Measurements from ENCODE around the gene SLC7A6. TPM values are rescaled to one million over a fixed set of nuclear protein-coding genes. Genes with fewer than 3 reads are reported as not detected.

SLC7A6 gene
- total and polyA plus RNA-seq, 2 experiments from 2014 or later, result 20.5 to 29.7 TPM

DNA sequence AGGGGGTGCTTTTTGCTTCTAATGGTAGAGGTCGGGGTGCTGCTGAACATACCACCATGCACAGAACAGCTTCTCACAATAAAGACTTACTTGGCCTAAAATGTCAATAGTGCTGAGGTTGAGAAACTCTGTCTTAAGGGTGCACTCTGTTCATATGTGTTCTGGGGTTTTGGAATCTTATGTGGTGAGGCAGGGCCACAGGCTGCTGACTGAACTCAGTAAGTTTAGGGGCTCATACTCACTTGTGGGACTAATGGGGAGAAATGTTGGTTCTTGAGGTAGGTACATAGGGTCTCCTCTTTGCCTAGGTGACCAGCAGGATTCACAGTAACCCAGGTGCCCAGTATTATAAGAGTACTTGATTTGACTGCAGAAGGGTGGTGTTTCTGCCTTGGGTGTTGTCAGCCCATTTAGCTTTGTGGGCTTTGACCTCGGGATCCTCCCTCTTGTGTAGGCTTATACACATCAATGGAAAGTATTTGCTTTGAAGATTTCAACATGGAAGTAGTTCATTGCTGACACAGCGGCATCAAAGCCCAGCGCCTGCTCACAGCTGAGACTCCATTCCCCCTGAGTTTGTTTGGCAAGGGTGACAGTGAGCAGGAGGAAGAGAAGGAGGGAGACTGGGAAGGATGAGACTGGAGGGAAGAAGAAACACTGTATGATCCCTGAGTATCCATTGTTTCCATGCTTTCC lies 17.2 kb downstream of the SLC7A6 start:
- Histone ChIP-seq H3K4me1 (ENCODE audit: insufficient read depth) (no peaks in the 10 kb centered on the region), H4K20me1 (ENCODE audit: insufficient read depth, poor library complexity, severe bottlenecking) (no peaks in the 10 kb centered on the region), H3K4me2 (no peak overlapping the region), H3K4me3 (no peak overlapping the region), H3K9me2 (replicated peaks; ENCODE audit: insufficient read depth) (no peaks in the 10 kb centered on the region), H2AFZ (no peak overlapping the region), H3K9me3 (ENCODE audit: low read depth) (no peaks in the 10 kb centered on the region), H3K27me3 (no peaks in the 10 kb centered on the region), H3K27ac (no peak overlapping the region), H3K36me3 (replicated peaks; ENCODE audit: insufficient read depth, low read depth) (no peaks in the 10 kb centered on the region), H3K79me2 (peaks cover 21% of the 10 kb centered on the region)
- 80% methylated on average over 4 of the region's 4 CpGs for WGBS (ENCODE audit: low lambda C conversion rate, missing lambda C conversion rate)
- DNase-seq (ENCODE audit: low spot score), result no peak
- TF ChIP-seq EZH2 (IDR thresholded peaks at IDR 0.05; ENCODE audit: borderline replicate concordance), result no peak
- TF ChIP-seq, protein P1, sequence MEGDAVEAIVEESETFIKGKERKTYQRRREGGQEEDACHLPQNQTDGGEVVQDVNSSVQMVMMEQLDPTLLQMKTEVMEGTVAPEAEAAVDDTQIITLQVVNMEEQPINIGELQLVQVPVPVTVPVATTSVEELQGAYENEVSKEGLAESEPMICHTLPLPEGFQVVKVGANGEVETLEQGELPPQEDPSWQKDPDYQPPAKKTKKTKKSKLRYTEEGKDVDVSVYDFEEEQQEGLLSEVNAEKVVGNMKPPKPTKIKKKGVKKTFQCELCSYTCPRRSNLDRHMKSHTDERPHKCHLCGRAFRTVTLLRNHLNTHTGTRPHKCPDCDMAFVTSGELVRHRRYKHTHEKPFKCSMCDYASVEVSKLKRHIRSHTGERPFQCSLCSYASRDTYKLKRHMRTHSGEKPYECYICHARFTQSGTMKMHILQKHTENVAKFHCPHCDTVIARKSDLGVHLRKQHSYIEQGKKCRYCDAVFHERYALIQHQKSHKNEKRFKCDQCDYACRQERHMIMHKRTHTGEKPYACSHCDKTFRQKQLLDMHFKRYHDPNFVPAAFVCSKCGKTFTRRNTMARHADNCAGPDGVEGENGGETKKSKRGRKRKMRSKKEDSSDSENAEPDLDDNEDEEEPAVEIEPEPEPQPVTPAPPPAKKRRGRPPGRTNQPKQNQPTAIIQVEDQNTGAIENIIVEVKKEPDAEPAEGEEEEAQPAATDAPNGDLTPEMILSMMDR (IDR thresholded peaks at IDR 0.05; ENCODE audit: poor library complexity), result no peak
- TF ChIP-seq EZH2phosphoT487 (IDR thresholded peaks at IDR 0.05; ENCODE audit: low read depth, severe bottlenecking, unreplicated experiment), result no peak

DNA sequence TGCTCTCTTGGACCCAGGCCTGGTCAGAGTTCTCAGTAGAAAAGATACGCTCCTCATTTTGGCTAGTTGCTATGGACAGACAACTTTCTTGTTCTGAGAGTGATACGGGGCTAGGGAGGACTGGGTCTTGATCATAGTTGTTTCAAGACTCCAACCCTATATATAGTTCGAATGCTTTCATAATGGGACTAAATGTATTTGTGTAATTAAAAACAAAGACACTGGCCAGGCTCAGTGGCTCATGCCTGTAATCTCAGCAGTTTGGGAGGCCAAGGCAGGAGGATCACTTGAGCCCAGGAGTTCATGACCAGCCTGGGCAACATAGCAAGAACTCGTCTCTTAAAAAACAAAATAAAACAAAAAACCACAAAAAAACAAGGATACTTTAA lies 17.7 kb downstream of the SLC7A6 start:
- H3K4me3 ChIP-seq, result no peak overlapping the region
- H3K4me1 ChIP-seq (ENCODE audit: insufficient read depth), result no peaks in the 10 kb centered on the region
- H3K4me2 ChIP-seq, result no peak overlapping the region
- H2AFZ ChIP-seq, result no peak overlapping the region
- H3K79me2 ChIP-seq, result peaks cover 23% of the 10 kb centered on the region
- 94% methylated on average over 4 of the region's 4 CpGs for WGBS (ENCODE audit: low lambda C conversion rate, missing lambda C conversion rate)
- H3K9me3 ChIP-seq (ENCODE audit: low read depth), result no peaks in the 10 kb centered on the region
- TF ChIP-seq, protein P1 (IDR thresholded peaks at IDR 0.05; ENCODE audit: poor library complexity), result no peak
- TF ChIP-seq EZH2 (IDR thresholded peaks at IDR 0.05; ENCODE audit: borderline replicate concordance), result no peak
- TF ChIP-seq EZH2phosphoT487 (IDR thresholded peaks at IDR 0.05; ENCODE audit: low read depth, severe bottlenecking, unreplicated experiment), result no peak
- no peaks in the 10 kb centered on the region for H3K27me3 ChIP-seq
- no peak for DNase-seq (ENCODE audit: low spot score)
- H3K9me2 ChIP-seq (replicated peaks; ENCODE audit: insufficient read depth), result no peaks in the 10 kb centered on the region
- no peaks in the 10 kb centered on the region for H4K20me1 ChIP-seq (ENCODE audit: insufficient read depth, poor library complexity, severe bottlenecking)
- H3K36me3 ChIP-seq (replicated peaks; ENCODE audit: insufficient read depth, low read depth), result no peaks in the 10 kb centered on the region
- H3K27ac ChIP-seq, result no peak overlapping the region

DNA sequence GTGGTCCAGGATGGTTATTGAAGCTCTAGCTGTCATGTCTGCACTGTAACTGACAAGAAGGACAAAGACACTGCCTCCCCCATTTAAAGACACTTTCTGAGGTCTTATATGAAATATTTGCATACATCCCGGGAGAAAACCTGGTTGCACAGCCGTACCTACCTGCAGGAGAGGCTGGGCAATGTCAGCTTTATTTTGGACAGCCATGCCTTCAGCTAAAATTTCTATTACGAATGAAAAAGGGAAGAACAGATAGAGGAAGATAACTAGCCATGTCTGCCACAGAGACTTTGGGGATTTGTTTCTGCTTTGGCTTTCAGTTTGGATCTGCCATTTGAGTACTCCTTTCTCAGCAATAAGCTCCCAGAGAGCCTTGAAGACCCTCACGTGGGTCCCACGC lies 19.0 kb downstream of the SLC7A6 start:
- no peaks in the 10 kb centered on the region for H3K9me2 ChIP-seq (replicated peaks; ENCODE audit: insufficient read depth)
- 81% methylated on average over 5 of the region's 5 CpGs for WGBS (ENCODE audit: low lambda C conversion rate, missing lambda C conversion rate)
- no peaks in the 10 kb centered on the region for H4K20me1 ChIP-seq (ENCODE audit: insufficient read depth, poor library complexity, severe bottlenecking)
- H3K9me3 ChIP-seq (ENCODE audit: low read depth), result no peaks in the 10 kb centered on the region
- H3K36me3 ChIP-seq (replicated peaks; ENCODE audit: insufficient read depth, low read depth), result no peaks in the 10 kb centered on the region
- no peaks in the 10 kb centered on the region for H3K27me3 ChIP-seq
- H3K4me1 ChIP-seq (ENCODE audit: insufficient read depth), result no peaks in the 10 kb centered on the region
- H3K79me2 ChIP-seq, result peaks cover 19% of the 10 kb centered on the region
- H2AFZ ChIP-seq, result no peak overlapping the region
- no peak overlapping the region for H3K4me3 ChIP-seq
- TF ChIP-seq, protein P1 (IDR thresholded peaks at IDR 0.05; ENCODE audit: poor library complexity), result no peak
- TF ChIP-seq EZH2 (IDR thresholded peaks at IDR 0.05; ENCODE audit: borderline replicate concordance), result no peak
- no peak for TF ChIP-seq EZH2phosphoT487 (IDR thresholded peaks at IDR 0.05; ENCODE audit: low read depth, severe bottlenecking, unreplicated experiment)
- H3K27ac ChIP-seq, result no peak overlapping the region
- no peak overlapping the region for H3K4me2 ChIP-seq
- no peak for DNase-seq (ENCODE audit: low spot score)
